22Rv1 (cell line): ENCODE measurements around the gene PPT2.

Experiments
- ZFX ChIP-seq: fragments of 450-650 bp; IDR thresholded peaks from 2 replicates; pipeline ENCODE4 v1.6.1; 2017; ENCODE audit warnings: antibody characterized with exemption, borderline replicate concordance
- TF ChIP-seq, protein P1 (sequence below): fragments of 450-650 bp; IDR thresholded peaks from 2 replicates; pipeline ENCODE4 v1.5.1; 2017; ENCODE audit warnings: mild to moderate bottlenecking

DNA sequence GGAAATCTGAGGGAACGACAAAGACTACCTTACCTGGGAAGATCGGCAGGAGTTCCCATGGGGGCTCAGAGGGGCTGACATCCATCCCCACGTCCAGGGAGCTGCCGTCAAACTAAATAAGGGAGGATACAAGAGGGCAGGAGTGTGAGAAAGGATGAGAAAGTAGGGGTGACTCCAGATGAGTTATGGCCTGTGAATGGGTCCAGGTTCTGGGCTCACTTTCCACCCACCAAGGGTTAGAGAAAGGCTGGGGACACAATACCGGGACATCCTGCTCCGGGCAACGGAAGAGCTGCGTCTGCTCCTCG lies 26.6 kb upstream of the PPT2 start:
- TF ChIP-seq, protein P1, sequence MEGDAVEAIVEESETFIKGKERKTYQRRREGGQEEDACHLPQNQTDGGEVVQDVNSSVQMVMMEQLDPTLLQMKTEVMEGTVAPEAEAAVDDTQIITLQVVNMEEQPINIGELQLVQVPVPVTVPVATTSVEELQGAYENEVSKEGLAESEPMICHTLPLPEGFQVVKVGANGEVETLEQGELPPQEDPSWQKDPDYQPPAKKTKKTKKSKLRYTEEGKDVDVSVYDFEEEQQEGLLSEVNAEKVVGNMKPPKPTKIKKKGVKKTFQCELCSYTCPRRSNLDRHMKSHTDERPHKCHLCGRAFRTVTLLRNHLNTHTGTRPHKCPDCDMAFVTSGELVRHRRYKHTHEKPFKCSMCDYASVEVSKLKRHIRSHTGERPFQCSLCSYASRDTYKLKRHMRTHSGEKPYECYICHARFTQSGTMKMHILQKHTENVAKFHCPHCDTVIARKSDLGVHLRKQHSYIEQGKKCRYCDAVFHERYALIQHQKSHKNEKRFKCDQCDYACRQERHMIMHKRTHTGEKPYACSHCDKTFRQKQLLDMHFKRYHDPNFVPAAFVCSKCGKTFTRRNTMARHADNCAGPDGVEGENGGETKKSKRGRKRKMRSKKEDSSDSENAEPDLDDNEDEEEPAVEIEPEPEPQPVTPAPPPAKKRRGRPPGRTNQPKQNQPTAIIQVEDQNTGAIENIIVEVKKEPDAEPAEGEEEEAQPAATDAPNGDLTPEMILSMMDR = no peak
- no peak for TF ChIP-seq ZFX
